Stimulated activated CD4-positive, alpha-beta T cell treated with anti-CD3 and anti-CD28 coated beads, Interleukin-2, amount 100 ng/mL, for 4 hours (primary cell): ENCODE data around the gene CREBZF.
"Not testable (repeated sequence)": the region's sequence is repeated elsewhere in the genome, so short reads cannot be mapped to it uniquely, and the experiment has no call there.

Source experiments
- DNase-seq: peaks from one replicate; pipeline ENCODE4 v3.0.0-alpha.2; 2020; ENCODE audit warnings: low read depth

Gene CREBZF

GRCh38 chr11:85670949-85671663, 6.2 kb upstream of the CREBZF start:
- DNase-seq, result not testable (repeated sequence)

- DNase-seq, result no peak
Observed at GRCh38 chr11:85668157-85668556, 3.2 kb upstream of the CREBZF start.

- no peak for DNase-seq
Observed at GRCh38 chr11:85666687-85667086, 1.8 kb upstream of the CREBZF start.

GRCh38 chr11:85665733-85666132, 804 bp upstream of the CREBZF start:
- no peak for DNase-seq

- peak; percentile 84 for DNase-seq
Observed at GRCh38 chr11:85663753-85664614, 945 bp downstream of the CREBZF start.

GRCh38 chr11:85663080-85663752, 1.7 kb downstream of the CREBZF start:
- no peak for DNase-seq

- DNase-seq, result no peak
Observed at GRCh38 chr11:85661972-85662664, 2.8 kb downstream of the CREBZF start.

- DNase-seq, result no peak
Observed at GRCh38 chr11:85658180-85658579, 6.7 kb downstream of the CREBZF start.

- DNase-seq, result no peak
Observed at GRCh38 chr11:85656777-85657176, 8.2 kb downstream of the CREBZF start.

- not testable (repeated sequence) for DNase-seq
Observed at GRCh38 chr11:85654343-85654742, 10.6 kb downstream of the CREBZF start.

GRCh38 chr11:85652786-85653447, 12.0 kb downstream of the CREBZF start:
- DNase-seq, result no peak

GRCh38 chr11:85651118-85651517, 13.8 kb downstream of the CREBZF start:
- no peak for DNase-seq

- DNase-seq, result peak; percentile 88
Observed at GRCh38 chr11:85647604-85648299, 17.2 kb downstream of the CREBZF start, which contains the start of gene TMEM126A. Gene TMEM126A (plus strand): TSS chr11:85647967. CDS start chr11:85650256, 2,289 bp downstream.

GRCh38 chr11:85647078-85647477, 17.9 kb downstream of the CREBZF start:
- DNase-seq, result no peak

GRCh38 chr11:85643191-85643614, 21.7 kb downstream of the CREBZF start:
- DNase-seq, result no peak

GRCh38 chr11:85634747-85635146, 30.2 kb downstream of the CREBZF start:
- no peak for DNase-seq

- peak; percentile 48 for DNase-seq
Observed at GRCh38 chr11:85628771-85629341, 36.1 kb downstream of the CREBZF start.

GRCh38 chr11:85627998-85628770, 36.7 kb downstream of the CREBZF start, which contains the start of gene TMEM126B:
Gene TMEM126B (plus strand): TSS chr11:85628593. CDS start chr11:85628608, 15 bp downstream.
- peak; percentile 94 for DNase-seq

- DNase-seq, result no peak
Observed at GRCh38 chr11:85627332-85627997, 37.5 kb downstream of the CREBZF start, which contains the start of gene DLG2. Gene DLG2 (minus strand): TSS chr11:85627344.
